Subcutaneous abdominal adipose tissue (tissue), 5 donors: ENCODE measurements around the gene DEGS2.
A peak's percentile ranks its signal among the peaks of the same experiment; 100 is the strongest.

Experiments
- H3K27ac ChIP-seq: one replicate; pipeline ENCODE4 v1.7.0; 2013; ENCODE audit warnings: low read depth, mild to moderate bottlenecking, inconsistent platforms, low read length, moderate library complexity
- H3K27me3 ChIP-seq, 5 donors: one replicate each; pipeline ENCODE4 v1.7.0; 2013; ENCODE audit warnings: low read length in 5 of 5, inconsistent platforms in 1 of 5; ENCODE audit not compliant: control insufficient read depth in 5 of 5, insufficient read depth in 4 of 5
- H3K36me3 ChIP-seq, 5 donors: one replicate each; pipeline ENCODE4 v1.7.0; 2013; ENCODE audit warnings: low read length in 5 of 5; ENCODE audit not compliant: control insufficient read depth in 5 of 5, insufficient read depth in 5 of 5
- H3K4me1 ChIP-seq, 5 donors: one replicate each; pipeline ENCODE4 v1.7.0; 2013; ENCODE audit warnings: low read length in 5 of 5, mild to moderate bottlenecking in 3 of 5, moderate library complexity in 1 of 5; ENCODE audit not compliant: control insufficient read depth in 5 of 5, insufficient read depth in 5 of 5
- H3K4me3 ChIP-seq, 5 donors: one replicate each; pipeline ENCODE4 v1.7.0; 2013; ENCODE audit warnings: low read length in 5 of 5, low read depth in 1 of 5
- H3K9ac ChIP-seq, 5 donors: one replicate each; pipeline ENCODE4 v1.7.0; 2013; ENCODE audit warnings: low read length in 5 of 5, mild to moderate bottlenecking in 4 of 5, moderate library complexity in 3 of 5
- H3K9me3 ChIP-seq, 5 donors: one replicate each; pipeline ENCODE4 v1.7.0; 2013; ENCODE audit warnings: low read length in 5 of 5; ENCODE audit not compliant: control insufficient read depth in 5 of 5
- donor health status: healthy.
- donor health status: healthy.
- donor health status: healthy.
- donor health status: healthy.
- donor health status: healthy.

The DEGS2 gene

GRCh38 chr14:100132903-100133510 lies 26.4 kb downstream of the DEGS2 start:
- Histone ChIP-seq H3K4me1 (peaks cover 8 to 55% (median 36%) of the 10 kb centered on the region in 5 donors), H3K27me3 (no peaks in the 10 kb centered on the region), H3K27ac (no peak overlapping the region), H3K9ac (peak overlapping the region in 1 of 5 donors; percentile 13), H3K36me3 (peaks cover 0 to 82% (median 26%) of the 10 kb centered on the region in 5 donors), H3K4me3 (no peak overlapping the region), H3K9me3 (no peaks in the 10 kb centered on the region)

DNA sequence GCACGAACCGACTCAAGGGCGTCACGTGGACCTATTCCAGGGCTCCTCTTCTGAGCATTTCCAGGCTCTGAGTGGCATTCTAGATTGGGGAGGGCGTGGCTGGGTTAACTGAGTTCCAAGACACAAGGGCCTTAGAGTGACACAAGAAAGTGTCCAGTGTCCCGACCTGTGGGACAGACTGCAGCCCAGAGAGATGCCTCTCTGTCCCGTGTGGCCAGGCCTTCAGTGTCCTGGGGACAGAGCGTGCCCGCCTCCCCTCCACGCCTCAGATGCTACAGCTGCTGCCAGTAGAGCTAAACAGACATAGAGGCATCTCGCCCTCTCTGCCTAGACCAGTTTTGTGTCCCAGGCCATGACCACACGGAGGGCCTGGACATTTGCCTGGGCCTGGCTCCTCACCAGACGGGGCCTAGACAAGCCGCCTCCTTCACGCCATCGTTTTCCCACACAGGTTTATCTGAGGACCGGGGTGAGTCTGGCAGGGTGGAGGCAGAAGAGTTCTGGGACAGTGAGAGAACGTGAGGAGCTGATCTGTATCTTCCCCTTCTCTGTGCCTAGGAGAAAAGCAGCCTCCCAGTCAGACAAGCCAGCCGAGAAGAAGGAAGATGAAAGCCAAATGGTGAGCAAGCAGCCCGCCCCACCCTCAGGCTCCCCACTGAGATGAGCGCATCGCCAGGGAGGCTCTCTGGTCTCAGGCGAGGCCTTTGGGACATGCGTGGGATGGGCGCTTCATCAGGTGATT lies 27.1 kb downstream of the DEGS2 start:
- peaks cover 8 to 53% (median 38%) of the 10 kb centered on the region in 5 donors for H3K4me1 ChIP-seq

GRCh38 chr14:100131181-100131580 lies 28.3 kb downstream of the DEGS2 start:
- H3K27me3 ChIP-seq, result no peaks in the 10 kb centered on the region
- H3K4me1 ChIP-seq, result peaks cover 8 to 51% (median 38%) of the 10 kb centered on the region in 5 donors
- no peak overlapping the region for H3K9ac ChIP-seq
- no peaks in the 10 kb centered on the region for H3K9me3 ChIP-seq
- peak overlapping the region; percentile 60 for H3K27ac ChIP-seq
- peaks cover 0 to 73% (median 29%) of the 10 kb centered on the region in 5 donors for H3K36me3 ChIP-seq
- no peak overlapping the region for H3K4me3 ChIP-seq

More for the DNA sequence above, 27.1 kb downstream of the DEGS2 start:
- no peaks in the 10 kb centered on the region for H3K27me3 ChIP-seq
- H3K9me3 ChIP-seq, result no peaks in the 10 kb centered on the region
- peaks cover 0 to 76% (median 26%) of the 10 kb centered on the region in 5 donors for H3K36me3 ChIP-seq
- H3K27ac ChIP-seq, result peak overlapping the region; percentile 60
- peak overlapping the region in 1 of 5 donors; percentile 14 for H3K9ac ChIP-seq
- H3K4me3 ChIP-seq, result no peak overlapping the region

DNA sequence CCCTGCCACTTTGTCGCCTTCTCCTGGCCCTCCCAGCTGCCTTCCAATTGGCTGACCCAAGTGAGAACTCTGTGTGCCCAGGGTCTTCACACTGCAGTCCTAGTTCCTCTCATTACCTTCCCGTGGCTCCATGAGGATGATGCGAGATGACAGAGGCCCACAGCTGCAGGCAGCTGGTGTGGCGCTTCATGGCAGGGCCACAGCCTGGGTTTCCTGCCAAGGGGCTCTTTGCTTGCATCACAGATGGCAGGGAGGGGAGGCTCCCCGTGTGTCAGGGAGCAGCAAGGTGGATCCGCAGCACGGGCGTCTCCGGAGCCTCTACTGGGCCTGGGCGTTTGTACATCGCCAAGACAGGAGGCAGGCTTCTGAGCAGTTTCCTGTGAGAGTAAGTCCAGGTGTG lies 28.9 kb downstream of the DEGS2 start:
- Histone ChIP-seq H3K36me3 (peaks cover 0 to 74% (median 31%) of the 10 kb centered on the region in 5 donors), H3K9ac (no peak overlapping the region), H3K4me3 (no peak overlapping the region), H3K4me1 (peaks cover 8 to 51% (median 38%) of the 10 kb centered on the region in 5 donors), H3K9me3 (no peaks in the 10 kb centered on the region), H3K27ac (no peak overlapping the region), H3K27me3 (no peaks in the 10 kb centered on the region)

DNA sequence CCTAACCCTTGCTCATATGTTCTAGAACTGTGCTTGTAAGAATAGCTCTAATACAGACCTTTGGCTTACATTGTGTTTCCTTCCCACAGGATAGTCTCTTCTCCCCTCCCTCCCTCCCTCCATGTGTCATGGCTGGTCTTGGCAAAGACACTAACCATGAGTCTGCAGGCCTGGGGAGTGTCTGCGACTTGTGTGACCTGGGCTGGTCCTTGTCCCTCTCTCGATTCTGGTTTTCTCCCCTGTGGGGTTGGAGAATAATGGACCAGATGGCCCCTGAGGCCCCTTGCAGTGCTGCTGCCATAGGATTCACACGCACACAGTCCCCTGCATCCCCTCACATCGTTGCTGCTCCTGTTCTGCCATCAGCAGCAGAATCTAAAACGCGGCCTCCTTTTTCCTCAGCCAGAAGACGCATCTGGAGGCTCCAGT lies 30.3 kb downstream of the DEGS2 start:
- no peaks in the 10 kb centered on the region for H3K27me3 ChIP-seq
- no peaks in the 10 kb centered on the region for H3K9me3 ChIP-seq
- H3K4me3 ChIP-seq, result peak overlapping the region in 1 of 5 donors; percentile 25
- H3K36me3 ChIP-seq, result peaks cover 0 to 73% (median 25%) of the 10 kb centered on the region in 5 donors
- H3K9ac ChIP-seq, result peak overlapping the region in 2 of 5 donors; percentile 3 to 30
- peaks cover 8 to 51% (median 38%) of the 10 kb centered on the region in 5 donors for H3K4me1 ChIP-seq
- peak overlapping the region; percentile 80 for H3K27ac ChIP-seq

GRCh38 chr14:100128688-100129087 lies 30.8 kb downstream of the DEGS2 start:
- Histone ChIP-seq H3K36me3 (peaks cover 0 to 74% (median 29%) of the 10 kb centered on the region in 5 donors), H3K4me1 (peaks cover 8 to 51% (median 38%) of the 10 kb centered on the region in 5 donors), H3K27ac (peak overlapping the region; percentile 80)

GRCh38 chr14:100127853-100128455 lies 31.5 kb downstream of the DEGS2 start:
- Histone ChIP-seq H3K4me3 (no peak overlapping the region), H3K27me3 (no peaks in the 10 kb centered on the region), H3K4me1 (peaks cover 8 to 47% (median 33%) of the 10 kb centered on the region in 5 donors), H3K9me3 (no peaks in the 10 kb centered on the region), H3K9ac (no peak overlapping the region), H3K27ac (no peak overlapping the region), H3K36me3 (peaks cover 0 to 74% (median 29%) of the 10 kb centered on the region in 5 donors)

More at GRCh38 chr14:100128688-100129087, 30.8 kb downstream of the DEGS2 start:
- H3K4me3 ChIP-seq, result no peak overlapping the region
- peak overlapping the region in 2 of 5 donors; percentile 3 to 46 for H3K9ac ChIP-seq
- H3K27me3 ChIP-seq, result no peaks in the 10 kb centered on the region
- H3K9me3 ChIP-seq, result no peaks in the 10 kb centered on the region

GRCh38 chr14:100126401-100126800 lies 33.0 kb downstream of the DEGS2 start:
- Histone ChIP-seq H3K9me3 (no peaks in the 10 kb centered on the region), H3K36me3 (peaks cover 0 to 58% (median 28%) of the 10 kb centered on the region in 5 donors), H3K4me1 (peaks cover 8 to 32% (median 26%) of the 10 kb centered on the region in 5 donors), H3K27ac (no peak overlapping the region), H3K9ac (no peak overlapping the region), H3K4me3 (no peak overlapping the region), H3K27me3 (no peaks in the 10 kb centered on the region)

DNA sequence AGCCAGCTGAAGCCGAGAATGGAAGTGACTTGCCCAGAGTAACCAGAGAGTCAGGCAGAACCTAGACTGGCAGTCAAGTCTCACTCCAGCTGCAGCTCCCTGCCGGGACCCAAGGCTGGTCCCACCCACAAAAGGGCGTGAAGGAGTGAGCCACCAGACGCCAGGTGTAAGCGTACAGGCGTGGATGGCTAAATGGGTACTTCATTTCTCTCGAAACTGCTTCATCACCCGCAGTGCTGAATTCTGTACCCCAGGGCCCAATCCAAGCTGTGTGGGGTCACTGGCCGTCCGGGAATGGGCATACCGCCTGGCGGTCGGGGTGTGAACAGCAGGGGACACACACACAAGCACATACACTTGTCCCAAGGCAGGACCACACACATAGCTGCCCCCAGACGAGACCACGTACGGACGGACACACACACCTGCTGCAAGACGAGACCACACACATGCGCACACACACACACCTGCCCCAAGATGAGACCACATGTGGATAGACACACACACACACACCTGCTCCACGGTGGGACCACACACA lies 34.8 kb downstream of the DEGS2 start:
- Histone ChIP-seq H3K27ac (no peak overlapping the region), H3K36me3 (peaks cover 0 to 44% (median 26%) of the 10 kb centered on the region in 5 donors), H3K9ac (no peak overlapping the region), H3K27me3 (no peaks in the 10 kb centered on the region), H3K4me3 (no peak overlapping the region), H3K9me3 (no peaks in the 10 kb centered on the region), H3K4me1 (peaks cover 8 to 18% (median 17%) of the 10 kb centered on the region in 5 donors)
